HL-60 (cell line): ENCODE data around the gene FUZ.

ENCODE experiments used
- CTCF ChIP-seq: IDR thresholded peaks from one replicate; pipeline ENCODE4 v1.5.1; 2011; ENCODE audit warnings: low read length, control low read depth, inconsistent platforms; ENCODE audit not compliant: insufficient read depth
- GABPA ChIP-seq: IDR thresholded peaks from 2 replicates; pipeline ENCODE4 v1.6.1; 2012; ENCODE audit warnings: low read depth
- POLR2AphosphoS5 ChIP-seq: IDR thresholded peaks from 2 replicates; pipeline ENCODE4 v1.6.1; 2012; ENCODE audit warnings: low read depth
- SPI1 ChIP-seq: IDR thresholded peaks from 2 replicates; pipeline ENCODE4 v1.6.1; 2012; ENCODE audit warnings: low read depth, mild to moderate bottlenecking, borderline replicate concordance
- TF ChIP-seq, protein P1 (sequence below): IDR thresholded peaks from 2 replicates; pipeline ENCODE4 v1.6.1; 2012; ENCODE audit warnings: low read depth; ENCODE audit not compliant: insufficient replicate concordance

- TF ChIP-seq, protein P1, sequence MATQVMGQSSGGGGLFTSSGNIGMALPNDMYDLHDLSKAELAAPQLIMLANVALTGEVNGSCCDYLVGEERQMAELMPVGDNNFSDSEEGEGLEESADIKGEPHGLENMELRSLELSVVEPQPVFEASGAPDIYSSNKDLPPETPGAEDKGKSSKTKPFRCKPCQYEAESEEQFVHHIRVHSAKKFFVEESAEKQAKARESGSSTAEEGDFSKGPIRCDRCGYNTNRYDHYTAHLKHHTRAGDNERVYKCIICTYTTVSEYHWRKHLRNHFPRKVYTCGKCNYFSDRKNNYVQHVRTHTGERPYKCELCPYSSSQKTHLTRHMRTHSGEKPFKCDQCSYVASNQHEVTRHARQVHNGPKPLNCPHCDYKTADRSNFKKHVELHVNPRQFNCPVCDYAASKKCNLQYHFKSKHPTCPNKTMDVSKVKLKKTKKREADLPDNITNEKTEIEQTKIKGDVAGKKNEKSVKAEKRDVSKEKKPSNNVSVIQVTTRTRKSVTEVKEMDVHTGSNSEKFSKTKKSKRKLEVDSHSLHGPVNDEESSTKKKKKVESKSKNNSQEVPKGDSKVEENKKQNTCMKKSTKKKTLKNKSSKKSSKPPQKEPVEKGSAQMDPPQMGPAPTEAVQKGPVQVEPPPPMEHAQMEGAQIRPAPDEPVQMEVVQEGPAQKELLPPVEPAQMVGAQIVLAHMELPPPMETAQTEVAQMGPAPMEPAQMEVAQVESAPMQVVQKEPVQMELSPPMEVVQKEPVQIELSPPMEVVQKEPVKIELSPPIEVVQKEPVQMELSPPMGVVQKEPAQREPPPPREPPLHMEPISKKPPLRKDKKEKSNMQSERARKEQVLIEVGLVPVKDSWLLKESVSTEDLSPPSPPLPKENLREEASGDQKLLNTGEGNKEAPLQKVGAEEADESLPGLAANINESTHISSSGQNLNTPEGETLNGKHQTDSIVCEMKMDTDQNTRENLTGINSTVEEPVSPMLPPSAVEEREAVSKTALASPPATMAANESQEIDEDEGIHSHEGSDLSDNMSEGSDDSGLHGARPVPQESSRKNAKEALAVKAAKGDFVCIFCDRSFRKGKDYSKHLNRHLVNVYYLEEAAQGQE: no peak
- no peak for TF ChIP-seq CTCF
- TF ChIP-seq POLR2AphosphoS5: no peak
- no peak for TF ChIP-seq GABPA
- TF ChIP-seq SPI1: no peak
These were observed 6.5 kb downstream of the FUZ start for GRCh38 chr19:49806620-49806959.
